Chondrocyte (in vitro differentiated cells): ENCODE measurements around the gene TLR10. TPM values are rescaled to one million over a fixed set of nuclear protein-coding genes. Genes with fewer than 3 reads are reported as not detected.
"Not testable (repeated sequence)": the region's sequence is repeated elsewhere in the genome, so short reads cannot be mapped to it uniquely, and the experiment has no call there.

Experiments used
- DNase-seq: peaks from one replicate; pipeline ENCODE4 v3.0.0; 2021; ENCODE audit warnings: mixed read lengths, low spot score
- H3K27ac Mint-ChIP-seq: one replicate; pipeline ENCODE4 v1.8.0; 2021; ENCODE audit warnings: mild to moderate bottlenecking, moderate library complexity, mixed read lengths; ENCODE audit not compliant: unreplicated experiment
- H3K27me3 Mint-ChIP-seq: 2 replicates; pipeline ENCODE4 v1.8.0; 2021; ENCODE audit warnings: low read depth, mixed read lengths
- H3K36me3 Mint-ChIP-seq: 2 replicates; pipeline ENCODE4 v1.8.0; 2021; ENCODE audit warnings: low read depth, mixed read lengths
- H3K4me1 Mint-ChIP-seq: 2 replicates; pipeline ENCODE4 v1.8.0; 2021; ENCODE audit warnings: low read depth, mild to moderate bottlenecking, mixed read lengths
- H3K4me3 Mint-ChIP-seq: one replicate; pipeline ENCODE4 v1.8.0; 2021; ENCODE audit warnings: mild to moderate bottlenecking, moderate library complexity, mixed read lengths; ENCODE audit not compliant: unreplicated experiment
- H3K9me3 Mint-ChIP-seq: 2 replicates; pipeline ENCODE4 v1.8.0; 2021; ENCODE audit warnings: low read depth, mixed read lengths
- total RNA-seq: library from RNA; stranded (reverse); gene quantifications from 3 replicates; pipeline ENCODE4 v1.2.1, GENCODE V29; 2021
- TF ChIP-seq, protein P1 (sequence below): fragments of 200-600 bp; sonication (generic); IDR thresholded peaks from 2 replicates; pipeline ENCODE4 v1.5.0; 2021; ENCODE audit warnings: antibody characterized with exemption, mild to moderate bottlenecking, moderate library complexity

Gene TLR10
- total RNA-seq, 1 donor from 2014 or later = not detected

DNA sequence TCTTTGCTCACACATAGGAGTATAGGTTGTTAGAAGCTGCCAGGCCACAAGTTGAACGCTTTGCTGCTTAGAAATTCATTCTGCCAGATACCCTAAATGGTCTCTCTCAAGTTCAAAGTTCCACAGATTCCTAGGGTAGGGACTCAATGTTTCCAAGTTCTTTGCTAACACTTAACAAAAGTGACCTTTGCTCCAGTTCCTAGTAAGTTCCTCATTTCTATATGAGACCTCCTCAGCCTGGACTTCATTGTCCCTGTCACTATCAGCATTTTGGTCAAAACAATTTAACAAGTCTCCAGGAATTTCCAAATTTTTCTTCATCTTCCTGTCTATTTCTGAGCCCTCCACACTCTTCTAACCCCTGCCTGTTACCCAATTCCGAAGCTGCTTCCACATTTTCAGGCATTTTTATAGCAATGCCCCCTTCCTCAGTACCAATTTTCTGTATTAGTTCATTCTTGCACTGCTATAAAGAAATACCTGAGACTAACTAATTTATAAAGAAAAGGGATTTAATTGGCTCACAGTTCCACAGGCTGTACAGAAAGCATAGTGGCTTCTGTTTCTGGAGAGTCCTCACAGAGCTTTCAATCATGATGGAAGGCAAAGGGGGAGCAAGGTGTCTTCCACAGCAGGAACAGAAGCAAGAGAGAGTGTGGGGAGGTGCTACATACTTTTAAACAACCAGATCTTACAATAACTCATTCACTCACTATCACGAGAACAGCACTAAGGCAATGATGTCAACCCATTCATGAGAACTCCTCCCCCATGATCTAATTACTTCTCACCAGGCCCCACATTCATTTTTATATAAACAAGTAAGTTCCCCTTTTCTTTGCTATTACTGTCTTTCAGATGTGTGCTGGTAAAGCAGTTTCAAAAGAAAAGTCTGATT, 33.3 kb upstream of the TLR10 start:
- no peaks in the 10 kb centered on the region for H3K27me3 Mint-ChIP-seq
- no peaks in the 10 kb centered on the region for H3K36me3 Mint-ChIP-seq
- H3K9me3 Mint-ChIP-seq = peaks cover 9% of the 10 kb centered on the region
- no peak for DNase-seq
- no peak overlapping the region for H3K4me3 Mint-ChIP-seq
- TF ChIP-seq, protein P1, sequence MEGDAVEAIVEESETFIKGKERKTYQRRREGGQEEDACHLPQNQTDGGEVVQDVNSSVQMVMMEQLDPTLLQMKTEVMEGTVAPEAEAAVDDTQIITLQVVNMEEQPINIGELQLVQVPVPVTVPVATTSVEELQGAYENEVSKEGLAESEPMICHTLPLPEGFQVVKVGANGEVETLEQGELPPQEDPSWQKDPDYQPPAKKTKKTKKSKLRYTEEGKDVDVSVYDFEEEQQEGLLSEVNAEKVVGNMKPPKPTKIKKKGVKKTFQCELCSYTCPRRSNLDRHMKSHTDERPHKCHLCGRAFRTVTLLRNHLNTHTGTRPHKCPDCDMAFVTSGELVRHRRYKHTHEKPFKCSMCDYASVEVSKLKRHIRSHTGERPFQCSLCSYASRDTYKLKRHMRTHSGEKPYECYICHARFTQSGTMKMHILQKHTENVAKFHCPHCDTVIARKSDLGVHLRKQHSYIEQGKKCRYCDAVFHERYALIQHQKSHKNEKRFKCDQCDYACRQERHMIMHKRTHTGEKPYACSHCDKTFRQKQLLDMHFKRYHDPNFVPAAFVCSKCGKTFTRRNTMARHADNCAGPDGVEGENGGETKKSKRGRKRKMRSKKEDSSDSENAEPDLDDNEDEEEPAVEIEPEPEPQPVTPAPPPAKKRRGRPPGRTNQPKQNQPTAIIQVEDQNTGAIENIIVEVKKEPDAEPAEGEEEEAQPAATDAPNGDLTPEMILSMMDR = no peak
- peaks cover 20% of the 10 kb centered on the region for H3K4me1 Mint-ChIP-seq
- H3K27ac Mint-ChIP-seq = no peak overlapping the region

DNA sequence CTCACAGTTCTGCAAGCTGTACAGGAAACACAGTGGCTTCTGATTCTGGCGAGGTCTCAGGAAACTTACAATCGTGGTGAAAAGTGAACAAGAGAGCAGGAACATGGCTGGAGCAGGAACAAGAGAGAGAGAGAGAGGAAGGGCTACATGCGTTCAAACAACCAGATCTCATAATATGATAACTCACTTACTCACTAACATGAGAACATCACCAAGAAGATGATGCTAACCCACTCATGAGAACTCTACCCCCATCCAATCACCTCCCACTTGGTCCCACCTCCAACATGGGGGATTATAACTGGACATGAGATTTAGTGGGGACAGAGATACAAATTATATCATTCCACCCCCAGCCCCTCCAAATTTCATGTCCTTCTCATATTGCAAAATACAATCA, 31.6 kb upstream of the TLR10 start:
- Mint-ChIP-seq H3K27me3 (no peaks in the 10 kb centered on the region), H3K27ac (no peak overlapping the region), H3K9me3 (peaks cover 9% of the 10 kb centered on the region), H3K36me3 (no peaks in the 10 kb centered on the region), H3K4me3 (no peak overlapping the region), H3K4me1 (peaks cover 8% of the 10 kb centered on the region)
- no peak for DNase-seq
- TF ChIP-seq, protein P1 = no peak

DNA sequence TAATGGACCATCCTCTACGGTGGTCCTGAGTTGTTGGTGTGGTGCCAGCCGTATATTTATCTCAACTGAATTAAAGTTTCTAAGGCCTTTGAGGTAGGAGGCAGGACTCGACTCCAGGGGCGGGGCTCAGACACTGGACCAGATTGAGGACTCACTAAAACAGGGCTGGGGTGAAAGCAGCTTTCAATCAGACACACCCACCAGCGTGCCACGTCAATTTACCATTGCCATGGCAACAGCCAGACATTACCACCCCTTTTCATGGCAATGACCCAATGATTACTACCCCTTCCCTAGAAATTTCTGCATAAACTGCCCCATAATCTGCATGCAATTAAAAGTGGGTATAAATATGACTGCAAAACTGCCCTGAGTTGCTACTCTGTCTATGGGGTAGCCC, 28.5 kb upstream of the TLR10 start:
- no peak overlapping the region for H3K4me3 Mint-ChIP-seq
- no peaks in the 10 kb centered on the region for H3K36me3 Mint-ChIP-seq
- peaks cover 1% of the 10 kb centered on the region for H3K4me1 Mint-ChIP-seq
- no peaks in the 10 kb centered on the region for H3K27me3 Mint-ChIP-seq
- DNase-seq = no peak
- TF ChIP-seq, protein P1 = no peak
- peaks cover 9% of the 10 kb centered on the region for H3K9me3 Mint-ChIP-seq
- H3K27ac Mint-ChIP-seq = no peak overlapping the region

DNA sequence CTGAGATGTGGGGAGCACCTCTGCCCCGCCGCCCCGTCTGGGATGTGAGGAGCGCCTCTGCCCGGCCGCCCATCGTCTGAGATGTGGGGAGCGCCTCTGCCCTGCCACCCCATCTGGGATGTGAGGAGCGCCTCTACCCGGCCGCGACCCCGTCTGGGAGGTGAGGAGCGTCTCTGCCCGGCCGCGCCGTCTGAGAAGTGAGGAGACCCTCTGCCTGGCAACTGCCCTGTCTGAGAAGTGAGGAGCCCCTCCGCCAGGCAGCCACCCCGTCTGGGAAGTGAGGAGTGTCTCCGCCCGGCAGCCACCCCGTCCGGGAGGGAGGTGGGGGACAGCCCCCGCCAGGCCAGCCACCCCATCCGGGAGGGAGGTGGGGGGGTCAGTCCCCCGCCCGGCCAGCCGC, 24.7 kb upstream of the TLR10 start:
- not testable (repeated sequence) for H3K27ac Mint-ChIP-seq, H3K9me3 Mint-ChIP-seq, H3K27me3 Mint-ChIP-seq, DNase-seq, H3K4me3 Mint-ChIP-seq, H3K36me3 Mint-ChIP-seq
- H3K4me1 Mint-ChIP-seq = peaks cover 21% of the 10 kb centered on the region

DNA sequence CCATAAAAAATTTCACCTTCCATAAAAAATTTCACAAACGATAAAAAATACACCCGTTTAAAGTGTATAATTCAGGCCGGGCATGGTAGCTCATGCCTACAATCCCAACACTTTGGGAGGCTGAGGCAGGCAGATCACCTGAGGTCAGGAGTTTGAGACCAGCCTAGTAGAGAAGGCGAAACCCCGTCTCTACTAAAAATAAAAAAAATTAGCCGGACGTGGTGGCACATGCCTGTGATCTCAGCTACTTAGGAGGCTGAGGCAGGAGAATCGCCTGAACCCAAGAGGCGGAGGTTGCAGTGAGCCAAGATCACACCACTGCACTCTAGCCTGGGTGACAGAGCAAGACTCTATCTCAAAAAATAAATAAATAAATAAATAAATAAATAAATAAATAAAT, 23.5 kb upstream of the TLR10 start:
- peaks cover 21% of the 10 kb centered on the region for H3K4me1 Mint-ChIP-seq
- not testable (repeated sequence) for H3K4me3 Mint-ChIP-seq, H3K27ac Mint-ChIP-seq, DNase-seq, H3K9me3 Mint-ChIP-seq, H3K36me3 Mint-ChIP-seq, H3K27me3 Mint-ChIP-seq

DNA sequence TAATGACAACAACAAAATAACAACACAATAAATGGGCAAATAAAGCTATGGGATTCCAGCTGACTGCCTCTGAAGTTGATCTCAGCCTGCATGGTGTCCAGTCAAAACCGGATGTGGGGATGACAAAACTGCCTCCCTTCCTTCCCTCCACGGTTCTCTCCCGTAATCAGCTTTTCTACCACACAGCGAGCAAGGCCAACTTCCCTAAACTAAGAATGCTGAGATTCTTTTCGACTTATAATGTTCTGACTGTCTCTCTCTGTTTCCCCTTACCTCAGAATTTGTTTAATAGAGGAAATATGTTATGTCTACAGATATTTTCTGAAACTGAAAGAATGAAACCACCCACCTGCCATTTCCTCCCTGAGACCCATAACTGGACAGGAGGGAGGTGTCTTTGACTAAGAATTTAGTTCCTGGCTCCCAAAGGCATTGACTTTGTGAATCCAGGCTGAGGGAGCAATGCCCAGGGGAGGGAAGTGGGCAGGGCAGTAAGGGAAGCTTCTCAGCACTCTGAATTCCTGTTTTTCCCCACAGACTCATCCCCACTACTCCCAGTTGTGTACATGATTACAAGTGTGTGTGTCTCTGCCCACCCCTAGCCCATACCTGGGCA, 22.8 kb upstream of the TLR10 start:
- Mint-ChIP-seq H3K4me3 (no peak overlapping the region), H3K36me3 (no peaks in the 10 kb centered on the region), H3K9me3 (peaks cover 3% of the 10 kb centered on the region), H3K27ac (peak overlapping the region; percentile 30), H3K27me3 (no peaks in the 10 kb centered on the region), H3K4me1 (peaks cover 21% of the 10 kb centered on the region)
- no peak for DNase-seq
- TF ChIP-seq, protein P1 = no peak
